ENCODE data around the gene MTG2. TPM values are rescaled to one million over a fixed set of nuclear protein-coding genes. Genes with fewer than 3 reads are reported as not detected.

MTG2 gene
- total and polyA plus RNA-seq, 2 of the 13 experiments (the other 11 are each of a cell fraction or from before 2014, with no cell fraction given): 20.4 to 37.8 TPM

DNA sequence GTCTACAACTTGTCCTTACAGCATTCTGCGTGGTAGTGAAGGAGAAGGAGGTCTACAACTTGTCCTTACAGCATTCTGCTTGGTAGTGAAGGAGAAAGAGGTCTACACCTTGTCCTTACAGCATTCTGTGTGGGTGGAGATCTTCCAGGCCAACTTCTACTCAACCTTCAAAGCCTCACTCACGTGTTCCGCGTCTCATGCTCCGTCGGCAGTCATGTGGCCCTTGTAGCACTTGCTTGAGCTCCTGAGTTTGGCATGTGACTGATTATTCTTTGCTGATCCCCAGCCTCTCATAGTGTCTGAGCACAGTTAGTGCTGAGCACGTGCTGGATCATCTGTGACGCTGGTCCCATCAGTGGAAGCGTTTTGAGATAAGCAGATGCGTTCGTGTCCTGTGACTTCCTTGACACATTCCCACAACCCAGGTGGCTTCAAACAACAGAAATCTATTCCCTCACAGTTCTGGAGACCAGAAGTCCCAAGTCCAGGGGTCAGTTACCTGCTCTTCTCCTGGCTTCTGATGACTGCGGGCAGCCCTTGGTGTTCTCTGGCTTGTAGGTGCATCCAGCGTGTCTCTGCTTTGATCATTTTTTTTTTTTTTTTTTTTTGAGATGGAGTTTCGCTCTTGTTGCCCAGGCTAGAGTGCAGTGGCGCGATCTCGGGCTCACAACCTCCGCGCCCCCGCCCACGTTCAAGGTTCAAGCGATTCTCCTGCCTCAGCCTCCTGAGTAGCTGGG, 36.6 kb upstream of the MTG2 start (continued):
- TF ChIP-seq TCF7L2 (IDR thresholded peaks at IDR 0.05; ENCODE audit: low read depth, low read length): no peak
- TF ChIP-seq ZNF354B (CRISPR knock-in tag; IDR thresholded peaks at IDR 0.05): no peak
- peak; percentile 78; the same call in 1 of the 2 replicates for TF ChIP-seq TGIF2 (CRISPR knock-in tag; IDR thresholded peaks at IDR 0.05)
- TF ChIP-seq, protein P1, sequence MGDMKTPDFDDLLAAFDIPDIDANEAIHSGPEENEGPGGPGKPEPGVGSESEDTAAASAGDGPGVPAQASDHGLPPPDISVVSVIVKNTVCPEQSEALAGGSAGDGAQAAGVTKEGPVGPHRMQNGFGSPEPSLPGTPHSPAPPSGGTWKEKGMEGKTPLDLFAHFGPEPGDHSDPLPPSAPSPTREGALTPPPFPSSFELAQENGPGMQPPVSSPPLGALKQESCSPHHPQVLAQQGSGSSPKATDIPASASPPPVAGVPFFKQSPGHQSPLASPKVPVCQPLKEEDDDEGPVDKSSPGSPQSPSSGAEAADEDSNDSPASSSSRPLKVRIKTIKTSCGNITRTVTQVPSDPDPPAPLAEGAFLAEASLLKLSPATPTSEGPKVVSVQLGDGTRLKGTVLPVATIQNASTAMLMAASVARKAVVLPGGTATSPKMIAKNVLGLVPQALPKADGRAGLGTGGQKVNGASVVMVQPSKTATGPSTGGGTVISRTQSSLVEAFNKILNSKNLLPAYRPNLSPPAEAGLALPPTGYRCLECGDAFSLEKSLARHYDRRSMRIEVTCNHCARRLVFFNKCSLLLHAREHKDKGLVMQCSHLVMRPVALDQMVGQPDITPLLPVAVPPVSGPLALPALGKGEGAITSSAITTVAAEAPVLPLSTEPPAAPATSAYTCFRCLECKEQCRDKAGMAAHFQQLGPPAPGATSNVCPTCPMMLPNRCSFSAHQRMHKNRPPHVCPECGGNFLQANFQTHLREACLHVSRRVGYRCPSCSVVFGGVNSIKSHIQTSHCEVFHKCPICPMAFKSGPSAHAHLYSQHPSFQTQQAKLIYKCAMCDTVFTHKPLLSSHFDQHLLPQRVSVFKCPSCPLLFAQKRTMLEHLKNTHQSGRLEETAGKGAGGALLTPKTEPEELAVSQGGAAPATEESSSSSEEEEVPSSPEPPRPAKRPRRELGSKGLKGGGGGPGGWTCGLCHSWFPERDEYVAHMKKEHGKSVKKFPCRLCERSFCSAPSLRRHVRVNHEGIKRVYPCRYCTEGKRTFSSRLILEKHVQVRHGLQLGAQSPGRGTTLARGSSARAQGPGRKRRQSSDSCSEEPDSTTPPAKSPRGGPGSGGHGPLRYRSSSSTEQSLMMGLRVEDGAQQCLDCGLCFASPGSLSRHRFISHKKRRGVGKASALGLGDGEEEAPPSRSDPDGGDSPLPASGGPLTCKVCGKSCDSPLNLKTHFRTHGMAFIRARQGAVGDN (CRISPR knock-in tag; IDR thresholded peaks at IDR 0.05): peak; percentile 76
- TF ChIP-seq NCOR1 (IDR thresholded peaks at IDR 0.05; ENCODE audit: borderline replicate concordance, low read length): peak; percentile 94
- TF ChIP-seq ZNF792 (CRISPR knock-in tag; IDR thresholded peaks at IDR 0.05): peak; percentile 73
- 0 out of 2 replicates have a peak, but pooled peaks have one; percentile 19 for TF ChIP-seq ZKSCAN8 (CRISPR knock-in tag; IDR thresholded peaks at IDR 0.05; ENCODE audit: borderline replicate concordance)
- TF ChIP-seq, protein P2, sequence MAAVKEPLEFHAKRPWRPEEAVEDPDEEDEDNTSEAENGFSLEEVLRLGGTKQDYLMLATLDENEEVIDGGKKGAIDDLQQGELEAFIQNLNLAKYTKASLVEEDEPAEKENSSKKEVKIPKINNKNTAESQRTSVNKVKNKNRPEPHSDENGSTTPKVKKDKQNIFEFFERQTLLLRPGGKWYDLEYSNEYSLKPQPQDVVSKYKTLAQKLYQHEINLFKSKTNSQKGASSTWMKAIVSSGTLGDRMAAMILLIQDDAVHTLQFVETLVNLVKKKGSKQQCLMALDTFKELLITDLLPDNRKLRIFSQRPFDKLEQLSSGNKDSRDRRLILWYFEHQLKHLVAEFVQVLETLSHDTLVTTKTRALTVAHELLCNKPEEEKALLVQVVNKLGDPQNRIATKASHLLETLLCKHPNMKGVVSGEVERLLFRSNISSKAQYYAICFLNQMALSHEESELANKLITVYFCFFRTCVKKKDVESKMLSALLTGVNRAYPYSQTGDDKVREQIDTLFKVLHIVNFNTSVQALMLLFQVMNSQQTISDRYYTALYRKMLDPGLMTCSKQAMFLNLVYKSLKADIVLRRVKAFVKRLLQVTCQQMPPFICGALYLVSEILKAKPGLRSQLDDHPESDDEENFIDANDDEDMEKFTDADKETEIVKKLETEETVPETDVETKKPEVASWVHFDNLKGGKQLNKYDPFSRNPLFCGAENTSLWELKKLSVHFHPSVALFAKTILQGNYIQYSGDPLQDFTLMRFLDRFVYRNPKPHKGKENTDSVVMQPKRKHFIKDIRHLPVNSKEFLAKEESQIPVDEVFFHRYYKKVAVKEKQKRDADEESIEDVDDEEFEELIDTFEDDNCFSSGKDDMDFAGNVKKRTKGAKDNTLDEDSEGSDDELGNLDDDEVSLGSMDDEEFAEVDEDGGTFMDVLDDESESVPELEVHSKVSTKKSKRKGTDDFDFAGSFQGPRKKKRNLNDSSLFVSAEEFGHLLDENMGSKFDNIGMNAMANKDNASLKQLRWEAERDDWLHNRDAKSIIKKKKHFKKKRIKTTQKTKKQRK (IDR thresholded peaks at IDR 0.05; ENCODE audit: low read length): no peak
- TF ChIP-seq ZNF33B (CRISPR knock-in tag; IDR thresholded peaks at IDR 0.05): no peak
- TF ChIP-seq, protein P3, sequence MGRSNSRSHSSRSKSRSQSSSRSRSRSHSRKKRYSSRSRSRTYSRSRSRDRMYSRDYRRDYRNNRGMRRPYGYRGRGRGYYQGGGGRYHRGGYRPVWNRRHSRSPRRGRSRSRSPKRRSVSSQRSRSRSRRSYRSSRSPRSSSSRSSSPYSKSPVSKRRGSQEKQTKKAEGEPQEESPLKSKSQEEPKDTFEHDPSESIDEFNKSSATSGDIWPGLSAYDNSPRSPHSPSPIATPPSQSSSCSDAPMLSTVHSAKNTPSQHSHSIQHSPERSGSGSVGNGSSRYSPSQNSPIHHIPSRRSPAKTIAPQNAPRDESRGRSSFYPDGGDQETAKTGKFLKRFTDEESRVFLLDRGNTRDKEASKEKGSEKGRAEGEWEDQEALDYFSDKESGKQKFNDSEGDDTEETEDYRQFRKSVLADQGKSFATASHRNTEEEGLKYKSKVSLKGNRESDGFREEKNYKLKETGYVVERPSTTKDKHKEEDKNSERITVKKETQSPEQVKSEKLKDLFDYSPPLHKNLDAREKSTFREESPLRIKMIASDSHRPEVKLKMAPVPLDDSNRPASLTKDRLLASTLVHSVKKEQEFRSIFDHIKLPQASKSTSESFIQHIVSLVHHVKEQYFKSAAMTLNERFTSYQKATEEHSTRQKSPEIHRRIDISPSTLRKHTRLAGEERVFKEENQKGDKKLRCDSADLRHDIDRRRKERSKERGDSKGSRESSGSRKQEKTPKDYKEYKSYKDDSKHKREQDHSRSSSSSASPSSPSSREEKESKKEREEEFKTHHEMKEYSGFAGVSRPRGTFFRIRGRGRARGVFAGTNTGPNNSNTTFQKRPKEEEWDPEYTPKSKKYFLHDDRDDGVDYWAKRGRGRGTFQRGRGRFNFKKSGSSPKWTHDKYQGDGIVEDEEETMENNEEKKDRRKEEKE (IDR thresholded peaks at IDR 0.05): no peak
- no peak for TF ChIP-seq STAG1 (CRISPR knock-in tag; IDR thresholded peaks at IDR 0.05)
- TF ChIP-seq KLF12 (CRISPR knock-in tag; IDR thresholded peaks at IDR 0.05; ENCODE audit: borderline replicate concordance): no peak
- TF ChIP-seq PRMT3 (CRISPR knock-in tag; IDR thresholded peaks at IDR 0.05; ENCODE audit: borderline replicate concordance, low read depth): no peak
- TF ChIP-seq HCFC1 (IDR thresholded peaks at IDR 0.05; ENCODE audit: low read depth, low read length): no peak
- peak; percentile 43; the same call in 1 of the 2 replicates for TF ChIP-seq HMG20A (CRISPR knock-in tag; IDR thresholded peaks at IDR 0.05; ENCODE audit: borderline replicate concordance)
- peak; percentile 72; the same call in 1 of the 2 replicates for TF ChIP-seq ZNF343 (CRISPR knock-in tag; IDR thresholded peaks at IDR 0.05)
- TF ChIP-seq, protein P4, sequence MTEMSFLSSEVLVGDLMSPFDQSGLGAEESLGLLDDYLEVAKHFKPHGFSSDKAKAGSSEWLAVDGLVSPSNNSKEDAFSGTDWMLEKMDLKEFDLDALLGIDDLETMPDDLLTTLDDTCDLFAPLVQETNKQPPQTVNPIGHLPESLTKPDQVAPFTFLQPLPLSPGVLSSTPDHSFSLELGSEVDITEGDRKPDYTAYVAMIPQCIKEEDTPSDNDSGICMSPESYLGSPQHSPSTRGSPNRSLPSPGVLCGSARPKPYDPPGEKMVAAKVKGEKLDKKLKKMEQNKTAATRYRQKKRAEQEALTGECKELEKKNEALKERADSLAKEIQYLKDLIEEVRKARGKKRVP (CRISPR knock-in tag; IDR thresholded peaks at IDR 0.05): no peak
- TF ChIP-seq ZIK1 (CRISPR knock-in tag; IDR thresholded peaks at IDR 0.05; ENCODE audit: borderline replicate concordance, low read depth): no peak; the same call in 1 of the 2 replicates

All from HepG2 (cell line).